ENCODE results near the gene CT83.

The CT83 gene

DNA sequence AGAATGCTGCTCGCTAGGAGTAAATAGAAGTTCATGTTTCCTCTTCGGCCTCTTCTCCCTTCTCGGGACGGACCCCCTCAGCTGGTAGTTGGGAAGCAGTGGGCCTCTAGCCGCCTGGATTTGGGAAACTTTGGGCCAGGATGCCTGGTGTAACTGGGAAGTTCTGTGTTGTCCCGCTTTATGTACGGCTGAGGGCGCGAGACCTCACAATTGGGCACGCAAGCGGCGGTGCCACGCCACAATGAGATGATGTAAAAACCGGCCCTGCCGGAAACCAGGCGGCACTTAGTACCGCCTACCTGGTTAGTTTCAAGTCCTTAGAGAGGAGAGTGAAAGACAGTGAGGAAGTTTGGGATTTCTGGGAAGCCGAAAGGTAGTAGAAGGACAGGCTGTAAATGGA lies at the start of gene CT83:
Gene CT83, minus strand, starts transcription at position 155 of the 400 bp plus-strand sequence. Its CDS starts 120 bp downstream, at position 35.
- DNase-seq (ENCODE audit: low read depth): no peak

GRCh38 chrX:116499780-116500179 lies 37.0 kb upstream of the CT83 start:
- no peak for DNase-seq (ENCODE audit: low read depth)

GRCh38 chrX:116493271-116493670 lies 30.5 kb upstream of the CT83 start:
- DNase-seq (ENCODE audit: low read depth): no peak

GRCh38 chrX:116490104-116490503 lies 27.3 kb upstream of the CT83 start:
- no peak for DNase-seq (ENCODE audit: low read depth)

- DNase-seq (ENCODE audit: low read depth): no peak
Observed at GRCh38 chrX:116480059-116480458, 17.3 kb upstream of the CT83 start.

DNA sequence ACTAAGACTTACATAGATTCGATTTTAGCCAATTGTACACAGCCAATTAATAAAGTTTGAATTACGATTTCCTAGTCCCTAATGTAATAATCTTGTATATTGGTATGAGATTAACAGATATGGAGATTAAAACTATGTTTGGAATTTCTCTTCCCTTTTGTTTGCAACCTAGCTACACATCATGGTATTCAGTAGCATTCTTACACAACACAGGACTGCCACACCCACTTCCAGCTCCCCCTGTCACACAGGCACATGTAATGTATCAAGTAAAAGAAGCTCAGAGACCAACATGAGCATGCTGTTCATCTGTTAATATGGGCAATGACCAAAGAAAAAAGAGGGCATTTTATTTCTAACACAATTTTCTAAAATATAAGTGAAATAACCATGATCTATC lies 13.6 kb downstream of the CT83 start:
- no peak for DNase-seq (ENCODE audit: low read depth)

GRCh38 chrX:116436358-116436816 lies 26.4 kb downstream of the CT83 start, which contains the start of gene SLC6A14:
Gene SLC6A14 (plus strand): TSS chrX:116436606. CDS start chrX:116436710, 104 bp downstream.
- DNase-seq (ENCODE audit: low read depth): no peak

DNA sequence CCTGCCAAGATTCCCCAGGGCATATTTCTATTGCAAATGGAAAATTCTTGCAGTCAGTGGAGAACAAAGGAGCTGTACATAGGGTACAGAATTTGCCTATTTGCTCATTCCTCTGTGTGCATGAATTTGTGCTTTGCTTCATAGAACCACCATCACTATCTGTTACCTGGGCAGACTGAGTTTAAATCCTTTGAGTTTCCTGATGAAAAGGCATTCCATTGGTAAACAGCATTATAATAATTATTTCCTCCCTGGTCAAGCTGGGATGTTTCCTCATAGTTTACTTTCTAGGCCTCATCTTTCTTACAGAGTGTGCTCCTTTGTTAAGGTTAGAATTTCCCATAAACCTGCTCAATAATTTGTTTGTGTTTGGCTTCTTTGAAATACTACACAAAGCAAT lies 27.2 kb downstream of the CT83 start:
- DNase-seq (ENCODE audit: low read depth): no peak

- no peak for DNase-seq (ENCODE audit: low read depth)
Observed at GRCh38 chrX:116427978-116428377, 34.8 kb downstream of the CT83 start.

GRCh38 chrX:116417968-116418367 lies 44.8 kb downstream of the CT83 start:
- DNase-seq (ENCODE audit: low read depth): no peak

- DNase-seq (ENCODE audit: low read depth): no peak
Observed at GRCh38 chrX:116417214-116417613, 45.6 kb downstream of the CT83 start.

GRCh38 chrX:116413273-116413672 lies 49.5 kb downstream of the CT83 start:
- DNase-seq (ENCODE audit: low read depth): no peak

All from activated gamma-delta T cell treated with anti-CD3 and anti-CD28 coated beads, Interleukin-2, amount 50 U/mL, for 16 hours (primary cell).